H1 (cell line): ENCODE results near the gene RBM15B. TPM values are rescaled to one million over a fixed set of nuclear protein-coding genes. Genes with fewer than 3 reads are reported as not detected.

Source experiments
- CTCF ChIA-PET: fragments of 300-600 bp; sonication (Branson Sonifier 250); formaldehyde crosslinking; loops from one replicate; lab custom pipeline; 2021; ENCODE audit not compliant: partially characterized antibody; lab: Charles Lee
- POLR2A ChIA-PET: fragments of 300-600 bp; sonication (Branson Sonifier 250); formaldehyde crosslinking; loops from one replicate; lab custom pipeline; 2021; ENCODE audit warnings: inconsistent platforms; ENCODE audit not compliant: partially characterized antibody; lab: Charles Lee
- DNase-seq, 2 experiments: peaks; one replicate each; pipeline versions ENCODE4 v3.0.0 to v3.0.0-alpha.2; 2010 to 2022; ENCODE audit warnings: low spot score in 2 of 2, low read depth in 1 of 2, mixed read lengths in 1 of 2
- FAIRE-seq: peaks from 2 replicates; lab custom pipeline; 2011; peaks lifted over from hg19 to GRCh38; lab: Jason Lieb, UNC
- H2AFZ ChIP-seq: 2 replicates; pipeline ENCODE4 v1.8.1; 2012; ENCODE audit warnings: low read length, inconsistent platforms
- H2AK5ac ChIP-seq: 2 replicates; pipeline ENCODE4 v1.6.1; 2013; ENCODE audit warnings: low read depth, low read length
- H2BK120ac ChIP-seq: replicated peaks from 2 replicates; pipeline ENCODE3; 2013; ENCODE audit warnings: low read depth, low read length, inconsistent platforms
- H2BK12ac ChIP-seq: 2 replicates; pipeline ENCODE4 v1.6.1; 2013; ENCODE audit warnings: low read depth, low read length
- H2BK15ac ChIP-seq: 2 replicates; pipeline ENCODE4 v1.6.1; 2013; ENCODE audit warnings: low read length
- H2BK20ac ChIP-seq: 2 replicates; pipeline ENCODE4 v1.6.1; 2013; ENCODE audit warnings: low read length
- H2BK5ac ChIP-seq: 2 replicates; pipeline ENCODE4 v1.6.1; 2013; ENCODE audit warnings: low read depth, low read length
- H3K14ac ChIP-seq: 2 replicates; pipeline ENCODE4 v1.6.1; 2013; ENCODE audit warnings: inconsistent platforms; ENCODE audit not compliant: insufficient read length
- H3K18ac ChIP-seq: 2 replicates; pipeline ENCODE4 v1.6.1; 2013; ENCODE audit warnings: low read length; ENCODE audit errors: extremely low read depth
- H3K23ac ChIP-seq: 2 replicates; pipeline ENCODE4 v1.6.1; 2013; ENCODE audit warnings: inconsistent platforms; ENCODE audit not compliant: insufficient read length
- H3K23me2 ChIP-seq: 2 replicates; pipeline ENCODE4 v1.6.1; 2013; ENCODE audit warnings: low read depth, low read length
- H3K27ac ChIP-seq: 2 replicates; pipeline ENCODE4 v1.6.1; 2011; ENCODE audit warnings: low read depth, low read length, inconsistent platforms
- H3K27me3 ChIP-seq, 4 experiments: replicated peaks in 1 of 4; 1 replicate in 1 of 4; 2 replicates in 3 of 4; pipeline versions ENCODE4 v1.6.1 to v1.8.1; 2011 to 2013; ENCODE audit warnings: low read length in 3 of 4, mild to moderate bottlenecking in 3 of 4, inconsistent platforms in 2 of 4, mixed read lengths in 2 of 4, moderate library complexity in 1 of 4; ENCODE audit not compliant: control insufficient read depth in 3 of 4, insufficient read depth in 3 of 4; ENCODE audit errors: extremely low read depth in 1 of 4
- H3K36me3 ChIP-seq, 4 experiments: 2 replicates each; pipeline versions ENCODE4 v1.6.1 to v1.8.1; 2011 to 2013; ENCODE audit warnings: mild to moderate bottlenecking in 4 of 4, low read length in 3 of 4, moderate library complexity in 2 of 4, control low read depth in 1 of 4, inconsistent platforms in 1 of 4; ENCODE audit not compliant: insufficient read depth in 4 of 4, control insufficient read depth in 2 of 4
- H3K4ac ChIP-seq: replicated peaks from 2 replicates; pipeline ENCODE3; 2013; ENCODE audit warnings: low read length, low read depth, mixed read lengths, inconsistent platforms; ENCODE audit not compliant: insufficient read length
- H3K4me1 ChIP-seq, 4 experiments: replicated peaks in 1 of 4; 1 replicate in 1 of 4; 2 replicates in 3 of 4; pipeline versions ENCODE4 v1.6.1 to v1.8.1; 2011 to 2013; ENCODE audit warnings: low read length in 3 of 4, inconsistent platforms in 2 of 4, mixed read lengths in 1 of 4; ENCODE audit not compliant: insufficient read depth in 4 of 4, control insufficient read depth in 3 of 4
- H3K4me2 ChIP-seq, 2 experiments: 2 replicates each; pipeline versions ENCODE4 v1.6.1 to v1.8.1; 2011 to 2013; ENCODE audit warnings: low read depth in 2 of 2, low read length in 2 of 2, control low read depth in 1 of 2, inconsistent platforms in 1 of 2, mild to moderate bottlenecking in 1 of 2; ENCODE audit not compliant: insufficient read depth in 1 of 2
- H3K4me3 ChIP-seq, 4 experiments: fragments of 200-600, 300-600 bp in 1 of 4; sonication (generic), shearing (Covaris generic), sonication (Bioruptor Twin) in 1 of 4; 2 replicates each; pipeline versions ENCODE4 v1.5.1 to v1.8.1; 2011 to 2016; ENCODE audit warnings: low read length in 4 of 4, low read depth in 3 of 4, control low read depth in 2 of 4, inconsistent platforms in 2 of 4, mild to moderate bottlenecking in 2 of 4, mixed read lengths in 1 of 4, moderate library complexity in 1 of 4; ENCODE audit not compliant: insufficient read depth in 2 of 4; ENCODE audit errors: extremely low read depth in 1 of 4
- H3K56ac ChIP-seq: replicated peaks from 2 replicates; pipeline ENCODE3; 2013; ENCODE audit warnings: low read depth, mild to moderate bottlenecking, mixed read lengths, low read length, inconsistent platforms; ENCODE audit not compliant: insufficient read length
- H3K79me1 ChIP-seq: 2 replicates; pipeline ENCODE4 v1.6.1; 2013; ENCODE audit warnings: low read depth, low read length, control low read depth
- H3K79me2 ChIP-seq, 2 experiments: 2 replicates each; pipeline versions ENCODE4 v1.6.1 to v1.8.1; 2012 to 2013; ENCODE audit warnings: low read length in 2 of 2, mild to moderate bottlenecking in 2 of 2, inconsistent platforms in 1 of 2; ENCODE audit not compliant: insufficient read depth in 2 of 2, control insufficient read depth in 1 of 2
- H3K9ac ChIP-seq, 4 experiments: replicated peaks in 1 of 4; 1 replicate in 1 of 4; 2 replicates in 3 of 4; pipeline versions ENCODE4 v1.6.1 to v1.8.1; 2011 to 2013; ENCODE audit warnings: low read depth in 3 of 4, low read length in 3 of 4, control low read depth in 2 of 4, mild to moderate bottlenecking in 2 of 4, moderate library complexity in 2 of 4, inconsistent platforms in 1 of 4; ENCODE audit errors: extremely low read depth in 1 of 4
- H3K9me3 ChIP-seq, 2 experiments: 2 replicates each; pipeline versions ENCODE4 v1.6.1 to v1.8.1; 2012 to 2013; ENCODE audit warnings: mild to moderate bottlenecking in 2 of 2, moderate library complexity in 2 of 2, control low read depth in 1 of 2, inconsistent platforms in 1 of 2, low read depth in 1 of 2, low read length in 1 of 2, mixed read lengths in 1 of 2; ENCODE audit not compliant: insufficient read depth in 2 of 2
- H4K20me1 ChIP-seq, 2 experiments: replicated peaks in 1 of 2; 2 replicates each; pipeline versions ENCODE3 to v1.8.1; 2011 to 2013; ENCODE audit warnings: inconsistent platforms in 2 of 2, low read length in 2 of 2, mild to moderate bottlenecking in 1 of 2; ENCODE audit not compliant: insufficient read depth in 2 of 2, control insufficient read depth in 1 of 2
- H4K5ac ChIP-seq: 2 replicates; pipeline ENCODE4 v1.6.1; 2013; ENCODE audit warnings: low read length, low read depth, mixed read lengths, inconsistent platforms; ENCODE audit not compliant: insufficient read length
- H4K8ac ChIP-seq: 2 replicates; pipeline ENCODE4 v1.8.0; 2013; ENCODE audit warnings: mild to moderate bottlenecking, moderate library complexity, low read length, inconsistent platforms; ENCODE audit not compliant: insufficient read depth; ENCODE audit errors: extremely low read depth
- H4K91ac ChIP-seq: replicated peaks from 2 replicates; pipeline ENCODE3; 2013; ENCODE audit warnings: low read length, mixed read lengths, inconsistent platforms; ENCODE audit not compliant: insufficient read length
- CTCF ChIP-seq, 3 experiments: IDR thresholded peaks; 1 replicate in 2 of 3; 2 replicates in 1 of 3; pipeline versions ENCODE4 v1.5.1 to v1.6.1; 2011; ENCODE audit warnings: low read length in 3 of 3, mild to moderate bottlenecking in 3 of 3, inconsistent platforms in 2 of 3, low read depth in 1 of 3, moderate library complexity in 1 of 3; ENCODE audit not compliant: insufficient read depth in 1 of 3; ENCODE audit errors: control extremely low read depth in 1 of 3
- PHF8 ChIP-seq: fragments of 200-600 bp; sonication (generic); conservative IDR thresholded peaks from 2 replicates; pipeline ENCODE4 v1.7.1; 2012; ENCODE audit warnings: low read depth, mild to moderate bottlenecking, inconsistent platforms, low read length, moderate library complexity
- RFX5 ChIP-seq: IDR thresholded peaks from 2 replicates; pipeline ENCODE4 v1.6.1; 2011; ENCODE audit warnings: low read depth, low read length, improper control_type of control experiment, borderline replicate concordance
- SP2 ChIP-seq: IDR thresholded peaks from 2 replicates; pipeline ENCODE4 v1.6.1; 2012; ENCODE audit warnings: mild to moderate bottlenecking, low read length, inconsistent platforms
- ZNF274 ChIP-seq: IDR thresholded peaks from 2 replicates; pipeline ENCODE4 v1.7.0; 2012; ENCODE audit warnings: low read length, borderline replicate concordance; ENCODE audit errors: extremely low read depth
- WGBS, 2 experiments: shearing (Covaris generic) in 1 of 2; methylation state at CpG; one replicate each; pipeline versions ENCODE4 v1.1.6 to v1.1.7; 2013 to 2015; ENCODE audit warnings: low lambda C conversion rate in 2 of 2, mixed read lengths in 2 of 2, inconsistent platforms in 1 of 2, low coverage in 1 of 2, missing lambda C conversion rate in 1 of 2; ENCODE audit not compliant: insufficient replicate concordance in 2 of 2, insufficient coverage in 1 of 2, insufficient read length in 1 of 2; ENCODE audit errors: extremely low coverage in 1 of 2, missing lambda C conversion rate in 1 of 2; 5-methylcytosine and 5-hydroxymethylcytosine counted together
- polyA plus RNA-seq, 7 experiments: library from polyadenylated mRNA; depleted of rRNA in 3 of 7; stranded (reverse) in 5 of 7; unstranded in 2 of 7; fragments of >200 nt in 5 of 7; fragments of 200-250 nt in 2 of 7; gene quantifications; 1 replicate in 5 of 7; 2 replicates in 1 of 7; 4 replicates in 1 of 7; pipeline versions ENCODE4 v1.2.1 to v1.2.3, GENCODE V29; 2011 to 2013; ENCODE audit warnings: missing spikeins in 2 of 7, mixed read lengths in 2 of 7
- total RNA-seq: library from RNA; stranded (reverse); fragmentation: NEBNext Ultra II Directional; extraction: Animal tissue kit (Norgen Biotek cat#: 25700); gene quantifications from 2 replicates; pipeline ENCODE4 v1.2.1, GENCODE V29; 2021

RBM15B gene
- total and polyA plus RNA-seq, 2 of the 8 experiments (the other 6 are each of a cell fraction or from before 2014, with no cell fraction given): 22.2 to 59.1 TPM

- no peak overlapping the region for H4K91ac ChIP-seq
- H3K18ac ChIP-seq: no peak overlapping the region
- ChIA-PET CTCF (interaction anchor here (1.3 to 1.4 kb wide), 3 partner anchors 19 to 261 kb away, joined by 3 to 4 read pairs (median 4); no protein-coding TSS in a partner anchor), POLR2A (interaction anchor here (0.7 to 3.0 kb wide), 3 partner anchors 8 to 15 kb away, joined by 3 to 9 read pairs (median 5); no protein-coding TSS in a partner anchor)
- no peaks in the 10 kb centered on the region for H3K79me1 ChIP-seq
- peaks cover 2 to 32% (median 23%) of the 10 kb centered on the region in 4 experiments; a peak in 7 of 8 replicates for H3K36me3 ChIP-seq
- no peak overlapping the region for H2AFZ ChIP-seq
- H3K27ac ChIP-seq: no peak overlapping the region
- no peak overlapping the region for H2BK20ac ChIP-seq
- no peak overlapping the region for H2BK120ac ChIP-seq
- no peaks in the 10 kb centered on the region for H3K23me2 ChIP-seq
- H3K14ac ChIP-seq: no peak overlapping the region
- no peak overlapping the region for H2AK5ac ChIP-seq
- no peak overlapping the region for H3K56ac ChIP-seq
- no peaks in the 10 kb centered on the region for H3K79me2 ChIP-seq
- H3K27me3 ChIP-seq: no peaks in the 10 kb centered on the region
- H2BK5ac ChIP-seq: no peak overlapping the region
- H2BK15ac ChIP-seq: no peak overlapping the region
- no peak overlapping the region for H3K4me2 ChIP-seq
- peaks cover 2 to 4% of the 10 kb centered on the region in 2 experiments for H4K20me1 ChIP-seq
- no peak overlapping the region for H2BK12ac ChIP-seq
- H4K5ac ChIP-seq: no peak overlapping the region
- H3K23ac ChIP-seq: no peak overlapping the region
- H3K9me3 ChIP-seq: no peaks in the 10 kb centered on the region
- FAIRE-seq: no peak
- DNase-seq: no peak
- no peak overlapping the region for H3K4ac ChIP-seq
- H4K8ac ChIP-seq: no peak overlapping the region
- H3K4me3 ChIP-seq: no peak overlapping the region
- H3K9ac ChIP-seq: no peak overlapping the region
- H3K4me1 ChIP-seq: no peaks in the 10 kb centered on the region
- WGBS, 2 experiments: 93% methylated on average over 2 of the region's 2 CpGs; no CpG with 5 or more reads in 1 of the 2 experiments
- TF ChIP-seq SP2 (no peak), PHF8 (no peak), ZNF274 (no peak), RFX5 (no peak), CTCF (IDR thresholded peaks at IDR 0.05; ENCODE audit: control extremely low read depth in 1 of 3, insufficient read depth in 1 of 3, low read depth in 1 of 3, low read length in 3 of 3) (no peak)
These were observed 16.9 kb downstream of the RBM15B start for GRCh38 chr3:51408021-51408420.
